Endothelial cell of umbilical vein (primary cell): Measurements from ENCODE around the gene SORCS1. TPM values are rescaled to one million over a fixed set of nuclear protein-coding genes. Genes with fewer than 3 reads are reported as not detected.

ENCODE experiments used
- BruUV-seq: library from RNA; stranded (reverse); fragments of 400-500 nt; replicated peaks from 2 replicates; lab custom pipeline; 2021; lab: Mats Ljungman, UMichigan
- CTCF ChIA-PET: fragments of 300-600, 350-600 bp; sonication (Branson Sonifier 250); formaldehyde crosslinking; loops from one replicate; lab custom pipeline; 2021; ENCODE audit warnings: antibody characterized with exemption, inconsistent platforms; lab: Charles Lee
- POLR2A ChIA-PET: fragments of 300-600, 350-600 bp; sonication (Branson Sonifier 250); formaldehyde crosslinking; loops from one replicate; lab custom pipeline; 2021; ENCODE audit warnings: antibody characterized with exemption, inconsistent platforms; lab: Charles Lee
- DNase-seq: peaks from one replicate; pipeline ENCODE4 v3.0.0-alpha.2; 2011; ENCODE audit warnings: low read depth, low spot score
- FAIRE-seq: peaks from 2 replicates; lab custom pipeline; 2011; peaks lifted over from hg19 to GRCh38; lab: Jason Lieb, UNC
- H2AFZ ChIP-seq: 2 replicates; pipeline ENCODE4 v1.6.0; 2012; ENCODE audit warnings: low read depth, low read length, control low read depth, inconsistent platforms
- H3K27ac ChIP-seq: 2 replicates; pipeline ENCODE4 v1.5.1; 2011; ENCODE audit warnings: low read depth, mild to moderate bottlenecking, control low read depth, low read length, moderate library complexity; ENCODE audit not compliant: insufficient read depth
- H3K27me3 ChIP-seq, 2 experiments: 2 replicates each; pipeline versions ENCODE4 v1.6.0 to v1.6.1; 2011; ENCODE audit warnings: low read length in 2 of 2, mixed read lengths in 1 of 2; ENCODE audit not compliant: control insufficient read depth in 2 of 2, insufficient read depth in 2 of 2
- H3K36me3 ChIP-seq, 2 experiments: 2 replicates in 1 of 2; 3 replicates in 1 of 2; pipeline ENCODE4 v1.5.1; 2011; ENCODE audit warnings: low read length in 2 of 2, mild to moderate bottlenecking in 1 of 2, moderate library complexity in 1 of 2; ENCODE audit not compliant: control insufficient read depth in 2 of 2, insufficient read depth in 2 of 2; ENCODE audit errors: extremely low read depth in 1 of 2
- H3K4me1 ChIP-seq: 3 replicates; pipeline ENCODE4 v1.5.1; 2011; ENCODE audit warnings: mild to moderate bottlenecking, low read length; ENCODE audit not compliant: control insufficient read depth, insufficient read depth; ENCODE audit errors: extremely low read depth
- H3K4me2 ChIP-seq: 2 replicates; pipeline ENCODE4 v1.6.1; 2011; ENCODE audit warnings: low read length, control low read depth, mixed read lengths; ENCODE audit not compliant: insufficient read depth
- H3K4me3 ChIP-seq, 3 experiments: fragments of 200-600 bp in 1 of 3; sonication (generic), shearing (Covaris generic) in 1 of 3; replicated peaks in 1 of 3; 2 replicates each; pipeline ENCODE4 v1.5.1; 2011 to 2016; ENCODE audit warnings: control low read depth in 3 of 3, low read length in 3 of 3, mild to moderate bottlenecking in 2 of 3, inconsistent platforms in 1 of 3, low read depth in 1 of 3, moderate library complexity in 1 of 3; ENCODE audit not compliant: insufficient read depth in 1 of 3
- H3K79me2 ChIP-seq: 2 replicates; pipeline ENCODE4 v1.6.0; 2012; ENCODE audit warnings: low read length, inconsistent platforms; ENCODE audit not compliant: control insufficient read depth, insufficient read depth
- H3K9ac ChIP-seq: replicated peaks from 2 replicates; pipeline ENCODE3; 2011; ENCODE audit warnings: low read length, control low read depth; ENCODE audit not compliant: insufficient read depth; ENCODE audit errors: extremely low read depth
- H3K9me1 ChIP-seq: replicated peaks from 3 replicates; pipeline ENCODE4 v1.6.0; 2011; ENCODE audit warnings: mild to moderate bottlenecking, low read length; ENCODE audit not compliant: control insufficient read depth, insufficient read depth; ENCODE audit errors: extremely low read depth
- H3K9me3 ChIP-seq: replicated peaks from 2 replicates; pipeline ENCODE4 v1.5.1; 2012; ENCODE audit warnings: low read length, inconsistent platforms; ENCODE audit not compliant: control insufficient read depth, insufficient read depth
- H4K20me1 ChIP-seq: replicated peaks from 2 replicates; pipeline ENCODE3; 2011; ENCODE audit warnings: mild to moderate bottlenecking, low read length; ENCODE audit not compliant: control insufficient read depth, insufficient read depth; ENCODE audit errors: extremely low read depth
- EZH2 ChIP-seq: IDR thresholded peaks from 2 replicates; pipeline ENCODE4 v1.6.1; 2012; ENCODE audit warnings: borderline replicate concordance, low read depth, mild to moderate bottlenecking, moderate library complexity, low read length, inconsistent platforms; ENCODE audit not compliant: severe bottlenecking
- FOS ChIP-seq: IDR thresholded peaks from 2 replicates; pipeline ENCODE4 v1.6.1; 2011; ENCODE audit warnings: mild to moderate bottlenecking, low read length, moderate library complexity, borderline replicate concordance; ENCODE audit not compliant: insufficient read depth
- GATA2 ChIP-seq: IDR thresholded peaks from 2 replicates; pipeline ENCODE4 v1.7.0; 2011; ENCODE audit warnings: low read depth, mild to moderate bottlenecking, moderate library complexity, mixed read lengths, low read length; ENCODE audit not compliant: insufficient read length, insufficient read depth
- JUN ChIP-seq: IDR thresholded peaks from 2 replicates; pipeline ENCODE4 v1.6.1; 2011; ENCODE audit warnings: borderline replicate concordance, low read depth; ENCODE audit not compliant: insufficient read length, insufficient read depth
- MYC ChIP-seq: IDR thresholded peaks from one replicate; pipeline ENCODE4 v1.6.1; 2011; ENCODE audit warnings: mild to moderate bottlenecking, low read depth, low read length
- POLR2A ChIP-seq: IDR thresholded peaks from 2 replicates; pipeline ENCODE4 v1.6.1; 2012; ENCODE audit warnings: low read depth, mild to moderate bottlenecking, control low read depth, low read length
- POLR2AphosphoS5 ChIP-seq: IDR thresholded peaks from 2 replicates; pipeline ENCODE4 v1.6.1; 2012; ENCODE audit warnings: low read depth, mild to moderate bottlenecking, control low read depth, low read length, moderate library complexity; ENCODE audit not compliant: insufficient read depth
- dilution Hi-C: fragments of 300-500 bp; cut with MboI; formaldehyde crosslinking; loops from one replicate; pipeline ENCODE4 v1.15.0; 2019; ENCODE audit warnings: low sequenced_read_pairs; ENCODE audit not compliant: extremely low pct_ligation_motif_present
- intact Hi-C: fragments of 100-400 bp; cut with micrococcal nuclease; formaldehyde crosslinking; loops from one replicate; pipeline ENCODE4 v1.10.0; 2022
- polyA plus RNA-seq, 4 experiments: library from polyadenylated mRNA; depleted of rRNA in 3 of 4; stranded (reverse) in 3 of 4; unstranded in 1 of 4; fragments of >200 nt; gene quantifications; 2 replicates each; pipeline versions ENCODE4 v1.2.1 to v1.2.3, GENCODE V29; 2011 to 2012; ENCODE audit warnings: missing spikeins in 1 of 4
- total RNA-seq: library from RNA; stranded (reverse); gene quantifications from 2 replicates; pipeline ENCODE4 v1.2.3, GENCODE V29; 2021
- TF ChIP-seq, protein P1 (sequence below), 2 donors: IDR thresholded peaks; 1 replicate in 1 of 2; 2 replicates in 1 of 2; pipeline ENCODE4 v1.5.1; 2011; ENCODE audit warnings: low read length in 2 of 2, mild to moderate bottlenecking in 2 of 2, moderate library complexity in 2 of 2, control low read depth in 1 of 2, inconsistent platforms in 1 of 2, low read depth in 1 of 2; ENCODE audit not compliant: insufficient read depth in 1 of 2; ENCODE audit errors: extremely low read depth in 1 of 2
- TF ChIP-seq, protein P2 (sequence below): IDR thresholded peaks from 2 replicates; pipeline ENCODE4 v1.6.1; 2011; ENCODE audit not compliant: insufficient read depth, insufficient read length

SORCS1 gene
- total and polyA plus RNA-seq, 2 donors (not counting 3 experiments of a cell fraction or from before 2014, with no cell fraction given), result not detected

DNA sequence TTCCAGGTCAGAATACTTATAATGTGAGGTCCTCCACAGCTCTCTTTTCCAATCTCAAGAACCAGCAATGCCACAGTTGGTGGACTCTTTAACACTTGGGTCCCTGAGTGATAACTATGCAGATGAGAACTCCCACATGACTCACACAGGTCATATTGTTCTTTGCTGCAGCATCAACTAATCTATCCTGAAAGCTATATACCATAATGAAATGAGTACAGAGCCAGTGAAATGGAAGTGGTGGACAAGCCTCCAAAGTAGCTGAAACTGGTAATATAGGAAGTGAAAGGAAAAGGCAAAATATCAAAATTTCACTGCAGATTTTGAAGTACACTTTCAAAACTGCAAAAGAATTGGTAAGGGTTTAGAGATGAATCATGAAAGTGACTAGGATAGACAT is 45.6 kb downstream of the SORCS1 start:
- dilution Hi-C loops, result no loop called here
- Histone ChIP-seq H3K27me3 (no peaks in the 10 kb centered on the region), H3K27ac (no peak overlapping the region), H3K9me1 (no peaks in the 10 kb centered on the region), H3K4me1 (no peaks in the 10 kb centered on the region), H2AFZ (no peak overlapping the region), H3K36me3 (no peaks in the 10 kb centered on the region), H3K79me2 (no peaks in the 10 kb centered on the region), H3K9me3 (peaks cover 6% of the 10 kb centered on the region), H3K4me2 (no peak overlapping the region), H3K4me3 (no peak overlapping the region), H4K20me1 (no peaks in the 10 kb centered on the region), H3K9ac (no peak overlapping the region)
- BruUV-seq, result no TSS peak
- ChIA-PET POLR2A (no interaction called here), CTCF (interaction anchor here (0.8 kb wide), 1 partner anchor 13 kb away, joined by 3 read pairs; no protein-coding TSS in a partner anchor)
- TF ChIP-seq GATA2 (no peak), MYC (no peak), POLR2A (no peak)
- TF ChIP-seq, protein P1, sequence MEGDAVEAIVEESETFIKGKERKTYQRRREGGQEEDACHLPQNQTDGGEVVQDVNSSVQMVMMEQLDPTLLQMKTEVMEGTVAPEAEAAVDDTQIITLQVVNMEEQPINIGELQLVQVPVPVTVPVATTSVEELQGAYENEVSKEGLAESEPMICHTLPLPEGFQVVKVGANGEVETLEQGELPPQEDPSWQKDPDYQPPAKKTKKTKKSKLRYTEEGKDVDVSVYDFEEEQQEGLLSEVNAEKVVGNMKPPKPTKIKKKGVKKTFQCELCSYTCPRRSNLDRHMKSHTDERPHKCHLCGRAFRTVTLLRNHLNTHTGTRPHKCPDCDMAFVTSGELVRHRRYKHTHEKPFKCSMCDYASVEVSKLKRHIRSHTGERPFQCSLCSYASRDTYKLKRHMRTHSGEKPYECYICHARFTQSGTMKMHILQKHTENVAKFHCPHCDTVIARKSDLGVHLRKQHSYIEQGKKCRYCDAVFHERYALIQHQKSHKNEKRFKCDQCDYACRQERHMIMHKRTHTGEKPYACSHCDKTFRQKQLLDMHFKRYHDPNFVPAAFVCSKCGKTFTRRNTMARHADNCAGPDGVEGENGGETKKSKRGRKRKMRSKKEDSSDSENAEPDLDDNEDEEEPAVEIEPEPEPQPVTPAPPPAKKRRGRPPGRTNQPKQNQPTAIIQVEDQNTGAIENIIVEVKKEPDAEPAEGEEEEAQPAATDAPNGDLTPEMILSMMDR (IDR thresholded peaks at IDR 0.05; ENCODE audit: extremely low read depth in 1 of 2, insufficient read depth in 1 of 2, low read depth in 1 of 2, low read length in 2 of 2), result no peak
- TF ChIP-seq, protein P2, sequence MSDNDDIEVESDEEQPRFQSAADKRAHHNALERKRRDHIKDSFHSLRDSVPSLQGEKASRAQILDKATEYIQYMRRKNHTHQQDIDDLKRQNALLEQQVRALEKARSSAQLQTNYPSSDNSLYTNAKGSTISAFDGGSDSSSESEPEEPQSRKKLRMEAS, result no peak
- intact Hi-C loops, result no loop called here
- FAIRE-seq, result no peak
- no peak for DNase-seq

DNA sequence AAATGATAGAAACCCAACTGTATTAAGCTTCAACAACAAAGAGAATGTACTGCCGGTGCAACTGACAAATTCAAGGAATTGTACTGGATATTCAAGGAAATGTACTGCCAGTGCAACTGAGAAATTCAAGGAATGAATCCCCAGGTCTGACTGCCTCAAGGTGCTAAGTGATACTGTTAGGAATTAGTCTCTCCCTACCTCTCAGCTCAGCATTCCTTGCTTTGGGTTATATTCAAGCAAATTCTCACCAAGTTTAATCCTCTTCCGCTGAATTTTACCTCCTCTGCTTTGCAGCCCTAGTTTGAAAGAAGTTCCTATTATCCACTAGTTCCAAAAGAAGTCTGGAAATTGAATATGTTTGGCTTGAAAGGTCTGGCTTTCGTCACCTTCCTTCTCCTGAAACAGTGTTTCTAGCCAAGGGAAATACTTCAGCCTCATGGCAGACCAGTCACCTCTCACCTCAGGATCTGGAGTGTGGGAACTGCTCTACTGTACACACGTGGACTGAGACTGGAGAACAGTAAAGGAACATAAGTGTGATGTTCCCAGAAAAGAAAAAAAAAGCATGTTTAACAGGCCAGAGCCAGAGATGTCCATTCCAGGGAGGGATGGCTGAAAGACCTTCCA is 60.4 kb downstream of the SORCS1 start:
- no peak overlapping the region for H2AFZ ChIP-seq
- no peaks in the 10 kb centered on the region for H4K20me1 ChIP-seq
- ChIA-PET POLR2A (no interaction called here), CTCF (no interaction called here)
- TF ChIP-seq MYC (no peak), EZH2 (no peak), GATA2 (no peak), POLR2AphosphoS5 (no peak), JUN (no peak), FOS (no peak), POLR2A (no peak)
- TF ChIP-seq, protein P1 (IDR thresholded peaks at IDR 0.05; ENCODE audit: extremely low read depth in 1 of 2, insufficient read depth in 1 of 2, low read depth in 1 of 2, low read length in 2 of 2), result no peak
- TF ChIP-seq, protein P2, result no peak
- peaks cover 3% of the 10 kb centered on the region for H3K9me3 ChIP-seq
- no peaks in the 10 kb centered on the region for H3K4me1 ChIP-seq
- no peaks in the 10 kb centered on the region for H3K79me2 ChIP-seq
- H3K4me3 ChIP-seq, result no peak overlapping the region
- H3K27ac ChIP-seq, result no peak overlapping the region
- H3K27me3 ChIP-seq, result no peaks in the 10 kb centered on the region
- DNase-seq, result no peak
- no TSS peak for BruUV-seq
- dilution Hi-C loops (no loop called here), intact Hi-C loops (no loop called here)
- no peak for FAIRE-seq
- no peaks in the 10 kb centered on the region for H3K9me1 ChIP-seq
- no peaks in the 10 kb centered on the region for H3K36me3 ChIP-seq
- no peak overlapping the region for H3K4me2 ChIP-seq
- H3K9ac ChIP-seq, result no peak overlapping the region
